ENCODE results near the gene ACOT7.

ACOT7 gene

DNA sequence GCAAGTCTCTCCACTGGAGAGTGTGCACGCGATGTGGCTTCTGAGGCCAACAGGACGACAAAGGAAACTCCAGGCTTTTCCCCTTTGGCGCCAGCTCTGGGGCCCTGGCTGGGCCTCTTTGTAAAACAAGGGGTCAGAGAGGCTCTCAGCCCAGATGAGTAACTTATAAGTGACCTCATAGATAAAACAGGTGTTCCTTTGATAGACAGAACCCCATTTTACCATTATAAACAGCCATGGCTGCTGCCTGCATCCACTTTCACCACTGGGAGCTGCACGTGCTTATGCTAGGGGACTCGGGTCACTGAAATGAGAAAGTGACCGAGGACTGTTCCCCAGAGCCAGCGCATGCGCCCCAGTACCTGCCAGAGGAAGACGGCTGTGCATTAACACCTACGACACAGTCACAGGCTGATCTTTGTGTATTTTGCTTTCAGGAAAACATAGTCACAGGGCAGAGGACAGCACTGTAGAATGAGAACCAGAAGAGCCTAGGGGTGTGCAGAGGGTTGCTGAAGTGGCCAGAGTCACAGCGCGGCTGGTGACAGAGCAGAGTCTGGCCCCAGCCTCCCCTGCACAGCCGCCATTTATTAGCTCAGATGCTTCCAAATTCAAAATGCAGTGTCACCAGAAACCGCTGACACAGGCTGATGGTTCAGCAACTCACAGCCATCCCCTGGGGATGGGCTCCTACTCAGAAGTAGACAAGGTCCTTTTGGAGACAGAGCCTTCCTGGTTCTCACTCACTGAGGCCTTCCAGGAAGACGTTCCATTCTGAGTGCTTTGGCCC, 175.0 kb downstream of the ACOT7 start:
- Histone ChIP-seq H3K36me3 (ENCODE audit: insufficient read depth, low read length) (peaks cover 4% of the 10 kb centered on the region; the same call in 1 of the 2 replicates), H3K9me3 (ENCODE audit: low read depth, low read length) (no peaks in the 10 kb centered on the region), H3K9ac (ENCODE audit: insufficient read length) (peak overlapping the region; percentile 15), H3K4me3 (no peak overlapping the region), H3K27ac (no peak overlapping the region)
- DNase-seq (ENCODE audit: low read depth, low spot score) = no peak
- TF ChIP-seq FOXP2 (optimal IDR thresholded peaks at IDR 0.05; ENCODE audit: control extremely low read depth, extremely low read length, insufficient read depth) (no peak), EZH2 (IDR thresholded peaks at IDR 0.05) (no peak), POLR2AphosphoS5 (IDR thresholded peaks at IDR 0.05; ENCODE audit: borderline replicate concordance, low read depth, low read length) (no peak)
